Activated naive CD4-positive, alpha-beta T cell treated with anti-CD3 and anti-CD28 coated beads, Interleukin-2, amount 50 U/mL, for 16 hours (primary cell): ENCODE data around the gene PGAP6.
A peak's percentile ranks its signal among the peaks of the same experiment; 100 is the strongest.
"Not testable (repeated sequence)": the region's sequence is repeated elsewhere in the genome, so short reads cannot be mapped to it uniquely, and the experiment has no call there.

Source experiments
- DNase-seq: peaks from one replicate; pipeline ENCODE4 v3.0.0-alpha.2; 2020

The PGAP6 gene

GRCh38 chr16:379183-379960 is 2.4 kb downstream of the PGAP6 start:
- DNase-seq, result no peak

GRCh38 chr16:378821-379182 is 3.0 kb downstream of the PGAP6 start:
- DNase-seq, result no peak

- not testable (repeated sequence) for DNase-seq
These were observed 3.5 kb downstream of the PGAP6 start for GRCh38 chr16:378113-378820.

GRCh38 chr16:377419-377951 is 4.3 kb downstream of the PGAP6 start:
- DNase-seq, result no peak

- no peak for DNase-seq
These were observed 4.9 kb downstream of the PGAP6 start for GRCh38 chr16:376817-377418.

GRCh38 chr16:375927-376816 is 5.6 kb downstream of the PGAP6 start:
- no peak for DNase-seq

- DNase-seq, result no peak
These were observed 6.6 kb downstream of the PGAP6 start for GRCh38 chr16:375212-375611.

- DNase-seq, result no peak
These were observed 7.2 kb downstream of the PGAP6 start for GRCh38 chr16:374616-374926.

GRCh38 chr16:373848-374615 is 7.7 kb downstream of the PGAP6 start:
- DNase-seq, result no peak

- no peak for DNase-seq
These were observed 8.7 kb downstream of the PGAP6 start for GRCh38 chr16:373020-373598.

- no peak for DNase-seq
These were observed 9.3 kb downstream of the PGAP6 start for GRCh38 chr16:372302-372983.

- no peak for DNase-seq
These were observed 10.1 kb downstream of the PGAP6 start for GRCh38 chr16:371515-372301.

- no peak for DNase-seq
These were observed 10.7 kb downstream of the PGAP6 start for GRCh38 chr16:370979-371514.

- DNase-seq, result peak; percentile 94
These were observed 11.3 kb downstream of the PGAP6 start, which contains the start of gene MRPL28 for GRCh38 chr16:370443-370842. Gene MRPL28 (minus strand): TSS chr16:370538. CDS start chr16:370218, 320 bp downstream.

GRCh38 chr16:369866-370436 is 11.8 kb downstream of the PGAP6 start:
- DNase-seq, result no peak

GRCh38 chr16:369275-369865 is 12.4 kb downstream of the PGAP6 start:
- DNase-seq, result no peak

GRCh38 chr16:368388-369158 is 13.2 kb downstream of the PGAP6 start:
- DNase-seq, result no peak

- DNase-seq, result no peak
These were observed 14.4 kb downstream of the PGAP6 start for GRCh38 chr16:367333-367903.
